Uterus (tissue), 2 donors: ENCODE results near the gene C1orf210.

Source experiments
- POLR2A ChIP-seq, 2 donors: fragments of 450-650 bp; IDR thresholded peaks; one replicate each; pipeline ENCODE4 v1.6.1; 2016; ENCODE audit warnings: antibody characterized with exemption in 2 of 2, mild to moderate bottlenecking in 1 of 2, moderate library complexity in 1 of 2
- TF ChIP-seq, protein P1 (sequence below), 4 experiments: fragments of 200-600 bp in 2 of 4; fragments of 450-650 bp in 2 of 4; sonication (generic) in 2 of 4; IDR thresholded peaks; one replicate each; pipeline ENCODE4 v1.5.1; 2016 to 2019; ENCODE audit warnings: antibody characterized with exemption in 4 of 4, mild to moderate bottlenecking in 2 of 4, moderate library complexity in 1 of 4

GRCh38 chr1:43246466-43247213 is 38.7 kb downstream of the C1orf210 start:
- TF ChIP-seq, protein P1, sequence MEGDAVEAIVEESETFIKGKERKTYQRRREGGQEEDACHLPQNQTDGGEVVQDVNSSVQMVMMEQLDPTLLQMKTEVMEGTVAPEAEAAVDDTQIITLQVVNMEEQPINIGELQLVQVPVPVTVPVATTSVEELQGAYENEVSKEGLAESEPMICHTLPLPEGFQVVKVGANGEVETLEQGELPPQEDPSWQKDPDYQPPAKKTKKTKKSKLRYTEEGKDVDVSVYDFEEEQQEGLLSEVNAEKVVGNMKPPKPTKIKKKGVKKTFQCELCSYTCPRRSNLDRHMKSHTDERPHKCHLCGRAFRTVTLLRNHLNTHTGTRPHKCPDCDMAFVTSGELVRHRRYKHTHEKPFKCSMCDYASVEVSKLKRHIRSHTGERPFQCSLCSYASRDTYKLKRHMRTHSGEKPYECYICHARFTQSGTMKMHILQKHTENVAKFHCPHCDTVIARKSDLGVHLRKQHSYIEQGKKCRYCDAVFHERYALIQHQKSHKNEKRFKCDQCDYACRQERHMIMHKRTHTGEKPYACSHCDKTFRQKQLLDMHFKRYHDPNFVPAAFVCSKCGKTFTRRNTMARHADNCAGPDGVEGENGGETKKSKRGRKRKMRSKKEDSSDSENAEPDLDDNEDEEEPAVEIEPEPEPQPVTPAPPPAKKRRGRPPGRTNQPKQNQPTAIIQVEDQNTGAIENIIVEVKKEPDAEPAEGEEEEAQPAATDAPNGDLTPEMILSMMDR (IDR thresholded peaks at IDR 0.05): no peak
- TF ChIP-seq POLR2A (IDR thresholded peaks at IDR 0.05): no peak
